AG09309 (cell line): ENCODE results near the gene FGFR4.

ENCODE experiments used
- DNase-seq: peaks from one replicate; pipeline ENCODE4 v3.0.0-alpha.2; 2010; ENCODE audit warnings: low read depth
- H3K4me3 ChIP-seq: 2 replicates; pipeline ENCODE4 v1.5.1; 2011; ENCODE audit warnings: mild to moderate bottlenecking, low read depth, low read length, moderate library complexity; ENCODE audit not compliant: control insufficient read depth
- CTCF ChIP-seq: IDR thresholded peaks from 2 replicates; pipeline ENCODE4 v1.5.1; 2011; ENCODE audit warnings: mild to moderate bottlenecking, low read depth, low read length, inconsistent platforms; ENCODE audit not compliant: insufficient read depth, control insufficient read depth; ENCODE audit errors: missing control alignments

Gene FGFR4

GRCh38 chr5:177109810-177110209, 23.1 kb downstream of the FGFR4 start:
- no peak overlapping the region for H3K4me3 ChIP-seq
- TF ChIP-seq CTCF, result no peak
- no peak for DNase-seq

- TF ChIP-seq CTCF, result peak; percentile 96
- H3K4me3 ChIP-seq, result no peak overlapping the region
- no peak for DNase-seq
Observed at GRCh38 chr5:177111720-177112394, 25.1 kb downstream of the FGFR4 start.

GRCh38 chr5:177112589-177113220, 26.0 kb downstream of the FGFR4 start:
- no peak overlapping the region for H3K4me3 ChIP-seq
- no peak for TF ChIP-seq CTCF
- no peak for DNase-seq

- peak; percentile 100 for TF ChIP-seq CTCF
- no peak overlapping the region for H3K4me3 ChIP-seq
- DNase-seq, result peak; percentile 16
Observed at GRCh38 chr5:177113566-177114424, 27.1 kb downstream of the FGFR4 start.

GRCh38 chr5:177116631-177117373, 30.1 kb downstream of the FGFR4 start:
- no peak for TF ChIP-seq CTCF
- no peak for DNase-seq

GRCh38 chr5:177117441-177118045, 30.8 kb downstream of the FGFR4 start:
- TF ChIP-seq CTCF, result no peak
- H3K4me3 ChIP-seq, result no peak overlapping the region
- DNase-seq, result no peak

More at GRCh38 chr5:177116631-177117373, 30.1 kb downstream of the FGFR4 start:
- H3K4me3 ChIP-seq, result no peak overlapping the region
